ENCODE measurements around the gene SOX12. TPM values are rescaled to one million over a fixed set of nuclear protein-coding genes. Genes with fewer than 3 reads are reported as not detected.
A peak's percentile ranks its signal among the peaks of the same experiment; 100 is the strongest.

Gene SOX12
- total RNA-seq (2021; ENCODE audit: unreplicated experiment) (40.4 TPM), Bru-seq, nascent RNA (percentile 84 among the genes with signal in this experiment), BruChase-seq, experiment 1, labeled RNA remaining after a 6-hour chase (percentile 86 among the genes with signal in this experiment), BruChase-seq, experiment 2, labeled RNA remaining after a 2-hour chase (percentile 94 among the genes with signal in this experiment)
- 21.0 and 24.0 TPM in 2 replicates for polyA plus RNA-seq (2012)
- long read RNA-seq, full-length matches to known transcripts = 26 of 28 reads
- long read RNA-seq, partial matches to known transcripts = 0 of 28 reads
- long read RNA-seq, other reads (novel, unspliced or antisense) = 2 of 28 reads

- ChIA-PET RAD21 (ENCODE audit: low non-redundant PET in 1 of 2, low total read pairs in 2 of 2, uncharacterized antibody in 2 of 2, unreplicated experiment in 2 of 2) (interaction anchor here in 1 of 2 experiments (0.9 to 1.2 kb wide), 2 partner anchors 24 to 28 kb away, joined by 3 read pairs; partner anchors contain the start of gene ZCCHC3), CTCF (no interaction called here), POLR2A (interaction anchor here (0.9 to 3.0 kb wide), 12 partner anchors 8 to 82 kb away, joined by 3 to 12 read pairs (median 4); partner anchors contain the start of genes TRIB3 and ZCCHC3)
- Histone ChIP-seq H3K27me3 (ENCODE audit: insufficient read depth, low read length) (no peaks in the 10 kb centered on the region), H2AFZ (ENCODE audit: low read depth, low read length, poor library complexity, severe bottlenecking) (no peak within 1 kb of the TSS), H4K20me1 (ENCODE audit: insufficient read depth) (no peaks in the 10 kb centered on the region), H3K9ac (ENCODE audit: low read length) (peak within 1 kb of the TSS; percentile 81), H3K4me1 (ENCODE audit: control insufficient read depth in 1 of 2, insufficient read depth in 2 of 2, low read length in 2 of 2) (peaks cover 11 to 56% of the 10 kb centered on the region in 2 experiments; a peak in 3 of 4 replicates), H3K4me2 (ENCODE audit: low read length) (peak within 1 kb of the TSS; percentile 90), H3K79me2 (ENCODE audit: insufficient read depth, low read length) (peaks cover 34% of the 10 kb centered on the region), H3K36me3 (ENCODE audit: control insufficient read depth in 1 of 2, insufficient read depth in 2 of 2, low read length in 2 of 2) (0 out of 4 replicates have a peak, but pooled peaks cover 0 to 3% of the 10 kb centered on the region in 2 experiments), H3K27ac (ENCODE audit: low read depth, low read length) (peak within 1 kb of the TSS; percentile 99), H3K9me3 (ENCODE audit: control insufficient read depth in 1 of 2, insufficient read depth in 1 of 2, low read depth in 1 of 2, low read length in 2 of 2) (no peaks in the 10 kb centered on the region), H3K4me3 (replicated peaks in 1 of 2; ENCODE audit: low read depth in 1 of 2, low read length in 2 of 2) (peak within 1 kb of the TSS; percentile 84 to 87), H3K9me2 (ENCODE audit: insufficient read depth) (no peaks in the 10 kb centered on the region)
- TF ChIP-seq YY1 (IDR thresholded peaks at IDR 0.05; ENCODE audit: extremely low read depth, insufficient replicate concordance, low read depth, low read length) = peak; percentile 13
- no peak for TF ChIP-seq ZBTB33 (IDR thresholded peaks at IDR 0.05; ENCODE audit: extremely low read depth, insufficient replicate concordance, low read length)
- peak; percentile 61 for TF ChIP-seq POLR2AphosphoS5 (IDR thresholded peaks at IDR 0.05; ENCODE audit: low read depth, low read length)
- peak; percentile 39 for TF ChIP-seq POLR2A (IDR thresholded peaks at IDR 0.05; ENCODE audit: borderline replicate concordance, extremely low read depth, insufficient read depth, insufficient read length)
- peak; percentile 71 for ATAC-seq
- no TSS peak for BruUV-seq (replicated peaks)
- intact Hi-C loops (cut with micrococcal nuclease) = loop anchor here (2.0 kb wide), 1 partner anchor 58 kb away; no protein-coding TSS in a partner anchor
- peak; percentile 85 for DNase-seq (ENCODE audit: low read depth, low spot score)
Observed at GRCh38 chr20:325045-325888, at the start of gene SOX12. Gene SOX12 (plus strand): TSS chr20:325552. CDS start chr20:325925, 373 bp downstream.

All from HCT116 (cell line).